Fibroblast of villous mesenchyme (primary cell): ENCODE measurements around the gene NT5DC4. TPM values are rescaled to one million over a fixed set of nuclear protein-coding genes. Genes with fewer than 3 reads are reported as not detected.

ENCODE experiments used
- DNase-seq: peaks from one replicate; pipeline ENCODE4 v3.0.0-alpha.2; 2010; ENCODE audit warnings: low read depth
- H3K4me3 ChIP-seq: 2 replicates; pipeline ENCODE4 v1.5.1; 2011; ENCODE audit warnings: low read depth, mild to moderate bottlenecking, low read length
- total RNA-seq: library from RNA; depleted of rRNA; stranded (reverse); fragments of >200 nt; gene quantifications from 2 replicates; pipeline ENCODE4 v1.2.3, GENCODE V29; 2012
- TF ChIP-seq, protein P1 (sequence below): IDR thresholded peaks from 2 replicates; pipeline ENCODE4 v1.5.1; 2012; ENCODE audit warnings: low read depth, mild to moderate bottlenecking, low read length; ENCODE audit not compliant: insufficient read depth

Gene NT5DC4
- total RNA-seq = not detected in 2 replicates

DNA sequence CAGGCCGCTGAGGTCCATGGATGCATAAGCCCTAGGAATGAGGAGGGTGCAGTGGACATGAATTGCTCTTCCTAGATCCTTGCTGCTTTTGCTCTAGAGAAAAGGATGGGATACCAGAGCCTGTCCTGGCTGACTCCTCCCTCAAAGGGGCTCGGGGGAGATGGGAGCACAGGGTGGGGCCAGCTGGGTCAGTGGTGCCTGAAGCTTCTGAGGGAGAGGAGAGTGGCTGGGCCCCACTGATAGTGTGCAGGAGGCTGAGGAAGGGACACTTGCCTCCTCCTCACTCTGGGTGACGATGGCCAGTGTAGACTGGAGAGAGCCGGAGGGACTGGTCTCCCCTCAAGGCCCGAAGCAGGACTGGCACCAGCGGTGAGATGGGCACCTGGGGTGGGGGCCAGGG is at the start of gene NT5DC4:
Gene NT5DC4, plus strand, starts transcription at position 236 of the 400 bp plus-strand sequence. Its CDS starts 60 bp downstream, at position 296.
- no peak within 1 kb of the TSS for H3K4me3 ChIP-seq
- TF ChIP-seq, protein P1, sequence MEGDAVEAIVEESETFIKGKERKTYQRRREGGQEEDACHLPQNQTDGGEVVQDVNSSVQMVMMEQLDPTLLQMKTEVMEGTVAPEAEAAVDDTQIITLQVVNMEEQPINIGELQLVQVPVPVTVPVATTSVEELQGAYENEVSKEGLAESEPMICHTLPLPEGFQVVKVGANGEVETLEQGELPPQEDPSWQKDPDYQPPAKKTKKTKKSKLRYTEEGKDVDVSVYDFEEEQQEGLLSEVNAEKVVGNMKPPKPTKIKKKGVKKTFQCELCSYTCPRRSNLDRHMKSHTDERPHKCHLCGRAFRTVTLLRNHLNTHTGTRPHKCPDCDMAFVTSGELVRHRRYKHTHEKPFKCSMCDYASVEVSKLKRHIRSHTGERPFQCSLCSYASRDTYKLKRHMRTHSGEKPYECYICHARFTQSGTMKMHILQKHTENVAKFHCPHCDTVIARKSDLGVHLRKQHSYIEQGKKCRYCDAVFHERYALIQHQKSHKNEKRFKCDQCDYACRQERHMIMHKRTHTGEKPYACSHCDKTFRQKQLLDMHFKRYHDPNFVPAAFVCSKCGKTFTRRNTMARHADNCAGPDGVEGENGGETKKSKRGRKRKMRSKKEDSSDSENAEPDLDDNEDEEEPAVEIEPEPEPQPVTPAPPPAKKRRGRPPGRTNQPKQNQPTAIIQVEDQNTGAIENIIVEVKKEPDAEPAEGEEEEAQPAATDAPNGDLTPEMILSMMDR = no peak
- no peak for DNase-seq

DNA sequence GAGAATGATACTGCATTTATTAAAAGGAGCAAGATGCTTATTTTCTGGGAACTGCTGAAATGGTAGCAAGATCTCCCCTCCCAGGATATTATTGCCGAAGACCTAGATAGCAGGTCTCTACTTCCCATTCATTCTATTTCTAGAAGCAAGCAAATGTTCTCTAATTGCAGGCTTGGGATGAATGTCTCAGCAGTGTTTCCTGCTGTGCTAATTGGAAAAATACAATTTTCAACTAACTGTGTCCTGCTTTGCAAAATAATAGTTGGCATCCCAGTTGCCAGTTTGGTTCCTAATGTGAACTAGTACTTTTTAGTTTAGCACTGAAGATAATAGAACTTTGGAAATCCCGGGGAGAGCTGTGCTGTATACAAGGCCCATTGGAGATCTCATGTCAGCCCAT is 49.0 kb upstream of the NT5DC4 start:
- TF ChIP-seq, protein P1 = no peak
- H3K4me3 ChIP-seq = no peak overlapping the region
- DNase-seq = no peak

DNA sequence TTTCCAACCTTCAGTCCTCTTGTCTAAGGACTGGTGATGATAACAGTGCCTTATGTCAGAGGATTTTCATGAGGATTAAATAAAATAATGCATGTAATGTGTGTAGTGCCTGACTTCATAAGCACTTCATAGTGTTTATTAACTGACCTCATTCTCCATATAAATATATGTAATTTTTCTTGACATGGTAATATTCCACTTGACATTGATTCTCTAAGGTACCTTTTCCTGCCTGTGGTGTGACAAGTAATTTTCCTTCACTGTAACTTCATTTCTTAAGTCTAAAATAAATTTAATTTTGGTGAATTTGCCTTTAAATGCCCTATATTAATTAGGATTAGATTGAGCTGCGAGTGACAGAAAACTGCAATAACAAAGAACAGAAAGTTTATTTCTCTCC is 47.8 kb upstream of the NT5DC4 start:
- no peak for DNase-seq
- no peak overlapping the region for H3K4me3 ChIP-seq
- TF ChIP-seq, protein P1 = no peak

DNA sequence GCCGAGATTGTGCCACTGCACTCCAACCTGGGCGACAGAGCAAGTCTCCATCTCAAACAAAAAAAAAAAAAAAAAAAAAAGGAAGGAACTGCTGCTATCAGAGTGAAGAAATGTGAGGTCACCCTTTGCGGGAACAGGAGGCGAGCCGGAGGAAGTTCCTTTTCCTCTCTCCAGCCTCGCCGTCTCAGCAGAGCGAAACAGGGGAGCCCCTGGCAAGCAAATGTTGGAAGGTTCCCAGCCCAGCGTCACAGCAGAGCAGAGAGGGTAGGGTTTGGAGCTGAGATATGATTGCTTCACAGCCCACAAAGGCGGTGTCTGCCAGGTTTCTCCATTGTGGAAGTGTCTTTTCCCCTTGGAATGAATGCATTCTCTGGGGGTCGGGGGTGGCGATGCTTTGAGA is 46.6 kb upstream of the NT5DC4 start:
- no peak overlapping the region for H3K4me3 ChIP-seq
- DNase-seq = peak; percentile 24
- TF ChIP-seq, protein P1 = no peak

DNA sequence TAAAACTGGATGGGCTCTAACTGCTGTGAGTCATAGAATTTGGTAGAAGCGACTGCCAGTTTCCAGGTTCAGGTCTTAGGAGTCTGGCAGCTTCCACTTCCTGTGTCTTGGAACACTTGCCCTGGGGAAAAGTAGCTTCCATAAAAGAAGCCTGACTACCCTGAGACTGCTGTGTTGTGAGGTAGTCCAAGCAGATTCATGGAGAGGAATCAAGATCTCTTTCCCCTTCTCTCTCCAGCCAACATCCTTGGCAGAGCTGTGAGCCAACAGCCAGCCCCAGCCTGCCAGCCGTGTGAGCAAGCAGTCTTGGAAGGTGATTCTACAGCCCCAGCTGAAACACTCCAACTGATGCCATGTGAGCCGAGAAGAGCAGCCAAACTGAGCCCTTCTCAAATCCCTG is 41.3 kb upstream of the NT5DC4 start:
- no peak overlapping the region for H3K4me3 ChIP-seq
- TF ChIP-seq, protein P1 = no peak
- DNase-seq = no peak

DNA sequence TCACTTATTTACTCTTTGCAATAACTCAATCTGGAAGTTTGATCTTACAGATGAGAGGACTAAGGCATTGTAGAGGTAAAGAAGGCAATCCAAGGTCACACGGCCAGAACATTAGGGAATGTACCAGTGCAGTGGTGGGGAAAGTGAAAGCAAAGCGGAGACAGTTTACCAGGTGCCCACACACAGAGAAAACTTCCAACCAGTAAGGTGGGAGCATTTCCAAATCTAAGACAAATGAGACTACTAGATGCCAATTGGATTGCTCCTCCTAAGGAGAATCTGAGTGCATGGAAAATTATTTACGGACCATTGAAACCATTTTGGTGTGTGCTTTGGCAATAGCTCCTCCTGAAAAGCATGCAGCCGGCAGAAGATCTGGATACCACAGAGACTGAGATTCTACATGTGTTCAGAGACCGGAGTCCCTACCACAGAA is 40.1 kb upstream of the NT5DC4 start:
- no peak overlapping the region for H3K4me3 ChIP-seq
- TF ChIP-seq, protein P1 = no peak
- DNase-seq = no peak

DNA sequence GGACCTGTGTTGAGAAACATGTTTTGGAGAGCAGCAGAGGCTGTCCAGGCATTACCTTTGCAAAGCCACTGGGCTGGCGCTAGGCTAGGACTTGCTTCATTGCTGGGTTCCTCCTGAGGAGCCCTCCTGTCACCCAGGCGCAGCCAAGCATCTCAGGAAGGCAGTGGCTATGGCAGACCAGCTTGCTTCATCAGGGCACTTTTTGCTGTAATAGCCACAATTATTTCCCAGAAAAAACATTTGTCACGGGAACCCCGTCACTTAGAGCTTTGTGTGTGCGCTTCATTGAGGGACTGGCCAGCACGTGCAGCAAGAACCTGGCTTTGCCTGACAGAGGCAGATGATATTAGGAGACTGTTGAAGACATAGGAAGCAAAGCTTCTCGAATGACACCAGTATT is 38.7 kb upstream of the NT5DC4 start:
- TF ChIP-seq, protein P1 = no peak
- H3K4me3 ChIP-seq = no peak overlapping the region
- DNase-seq = no peak
